IPS-18c (cell line): Measurements from ENCODE around the gene PPP1CB.
A peak's percentile ranks its signal among the peaks of the same experiment; 100 is the strongest.

Experiments
- H3K4me3 ChIP-seq: 2 replicates; pipeline ENCODE4 v1.7.0; 2013; ENCODE audit warnings: low read depth, mild to moderate bottlenecking, low read length, moderate library complexity; ENCODE audit not compliant: insufficient read depth
- H3K9me3 ChIP-seq: one replicate; pipeline ENCODE4 v1.6.1; 2013; ENCODE audit warnings: mild to moderate bottlenecking, low read length, moderate library complexity; ENCODE audit not compliant: control insufficient read depth, insufficient read depth

The PPP1CB gene

DNA sequence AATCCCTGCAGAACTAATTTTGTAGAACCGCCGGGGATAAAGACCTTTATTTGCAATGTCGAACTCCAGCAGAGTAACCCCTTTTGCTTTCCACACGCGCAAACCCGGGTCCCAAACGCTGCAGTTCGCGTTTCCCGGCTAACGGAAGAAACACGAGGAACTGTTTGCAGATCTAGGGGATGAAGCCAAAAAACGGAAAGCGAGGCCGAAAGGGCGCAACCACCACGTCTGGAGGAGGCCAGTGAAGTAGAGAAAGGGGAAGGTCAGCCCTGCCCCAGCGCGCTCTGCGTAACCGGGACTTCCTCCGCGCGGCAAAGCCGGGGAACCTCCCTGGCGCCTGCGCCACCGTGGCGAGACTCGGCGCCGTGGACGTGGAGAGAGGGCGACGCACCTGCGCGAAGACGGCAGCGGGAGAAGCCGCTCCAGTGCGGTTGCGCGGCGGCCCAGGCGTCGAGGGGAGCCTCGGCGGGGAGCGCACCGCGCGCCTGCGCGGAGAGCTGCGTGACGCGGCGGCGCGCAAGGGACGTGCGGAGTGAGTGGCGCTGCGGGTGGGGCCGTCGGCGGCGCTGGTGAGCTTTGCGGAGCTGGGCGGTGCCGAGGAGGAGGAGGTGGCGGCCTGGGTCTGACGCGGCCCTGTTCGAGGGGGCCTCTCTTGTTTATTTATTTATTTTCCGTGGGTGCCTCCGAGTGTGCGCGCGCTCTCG lies at the start of gene PPP1CB:
Gene PPP1CB (plus strand): TSS at position 579 of the 704 bp plus-strand sequence. CDS start 295 bp downstream, outside the sequence.
- peak within 1 kb of the TSS; percentile 92 for H3K4me3 ChIP-seq
- no peaks in the 10 kb centered on the region for H3K9me3 ChIP-seq

DNA sequence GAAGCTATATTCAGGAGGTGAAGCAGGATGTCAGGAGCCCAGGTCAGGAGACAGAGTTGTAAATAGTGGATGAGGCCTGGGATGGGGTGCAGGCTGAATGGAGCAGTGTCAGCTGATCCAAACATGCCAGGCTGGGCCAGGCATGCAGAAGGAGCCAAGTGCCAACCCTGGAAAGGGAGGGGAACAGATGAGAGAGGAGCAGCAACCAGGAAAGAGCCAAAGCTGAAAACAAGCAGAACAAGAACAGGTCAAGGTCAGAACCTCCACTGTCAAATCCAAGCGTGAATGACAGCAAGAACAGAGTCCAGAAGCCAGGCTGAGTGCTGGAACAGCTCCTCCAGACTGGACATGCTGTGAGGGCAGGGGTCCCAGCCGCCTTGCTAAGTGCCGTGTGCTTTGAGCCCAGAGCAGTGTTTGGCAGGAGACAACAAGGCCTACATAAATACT lies 49.2 kb upstream of the PPP1CB start:
- Histone ChIP-seq H3K9me3 (peaks cover 3% of the 10 kb centered on the region), H3K4me3 (no peak overlapping the region)

DNA sequence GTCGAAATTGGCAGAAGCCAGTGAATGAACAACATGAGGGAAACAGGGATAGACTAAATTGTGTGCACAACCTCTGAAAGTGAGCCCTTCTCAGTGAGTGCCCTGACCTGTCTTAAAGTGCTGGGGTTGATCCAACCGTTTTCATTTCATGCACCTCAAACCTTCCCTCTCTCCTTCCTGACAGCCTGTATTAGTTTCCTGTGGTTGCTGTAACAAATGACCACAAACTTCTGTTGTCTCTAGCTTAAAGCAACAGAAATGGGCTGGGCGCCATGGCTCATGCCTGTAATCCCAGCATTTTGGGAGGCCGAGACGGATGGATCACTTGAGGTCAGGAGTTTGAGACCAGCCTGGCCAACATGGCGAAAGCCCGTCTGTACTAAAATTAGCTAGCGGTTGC lies 48.8 kb upstream of the PPP1CB start:
- no peak overlapping the region for H3K4me3 ChIP-seq
- peaks cover 3% of the 10 kb centered on the region for H3K9me3 ChIP-seq

DNA sequence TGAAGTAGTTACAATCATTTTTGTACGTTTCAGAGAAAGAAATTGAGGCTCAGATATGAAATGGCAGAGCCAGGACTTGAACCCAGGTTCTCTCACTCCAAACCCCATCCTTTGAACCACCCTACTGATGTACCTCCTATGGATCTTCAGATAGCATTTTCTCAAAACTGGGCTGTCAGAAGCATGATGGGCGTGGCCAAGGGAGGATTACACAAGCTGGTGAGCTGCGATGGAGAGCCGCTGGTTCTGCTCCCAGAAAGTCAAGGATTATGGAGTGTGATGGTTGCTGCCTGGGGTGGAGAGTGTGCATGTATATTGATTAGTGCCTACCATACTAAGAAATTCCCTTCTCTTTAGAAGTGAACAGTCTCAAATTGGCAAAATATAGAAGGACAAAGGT lies 47.0 kb upstream of the PPP1CB start:
- Histone ChIP-seq H3K9me3 (peaks cover 3% of the 10 kb centered on the region), H3K4me3 (no peak overlapping the region)

DNA sequence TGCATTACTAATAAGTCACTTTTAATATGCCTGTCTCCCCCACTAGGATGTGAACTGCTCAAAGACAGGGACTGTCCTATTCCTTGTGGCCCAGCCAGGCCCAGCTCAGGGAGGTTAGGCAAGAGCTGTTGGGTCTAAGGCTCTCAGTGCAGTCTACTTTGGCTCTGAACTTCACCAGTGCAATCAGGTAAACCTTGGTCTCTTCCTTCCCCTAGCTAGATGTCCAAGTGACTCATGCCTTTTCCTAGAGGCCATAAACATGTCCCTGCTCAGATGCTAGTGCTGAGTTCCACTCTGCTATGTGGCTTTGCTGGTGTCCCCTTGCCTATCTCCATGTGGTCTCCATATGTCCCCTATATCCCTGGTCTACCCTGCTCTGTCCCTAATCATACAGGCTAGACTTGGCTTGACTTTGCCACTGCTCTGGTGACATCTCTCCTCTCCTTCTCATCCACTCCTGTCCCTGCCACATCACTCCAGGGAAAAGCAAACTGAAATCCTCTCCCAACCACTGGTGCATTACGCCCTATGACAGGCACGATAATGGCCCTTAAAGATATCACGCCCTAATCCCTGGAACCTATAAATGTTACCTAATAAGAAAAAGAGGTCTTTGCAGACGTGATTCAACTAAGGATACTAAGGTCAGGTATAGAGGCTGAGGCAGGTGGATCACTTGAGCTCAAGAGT lies 45.7 kb upstream of the PPP1CB start:
- no peak overlapping the region for H3K4me3 ChIP-seq
- peaks cover 3% of the 10 kb centered on the region for H3K9me3 ChIP-seq

DNA sequence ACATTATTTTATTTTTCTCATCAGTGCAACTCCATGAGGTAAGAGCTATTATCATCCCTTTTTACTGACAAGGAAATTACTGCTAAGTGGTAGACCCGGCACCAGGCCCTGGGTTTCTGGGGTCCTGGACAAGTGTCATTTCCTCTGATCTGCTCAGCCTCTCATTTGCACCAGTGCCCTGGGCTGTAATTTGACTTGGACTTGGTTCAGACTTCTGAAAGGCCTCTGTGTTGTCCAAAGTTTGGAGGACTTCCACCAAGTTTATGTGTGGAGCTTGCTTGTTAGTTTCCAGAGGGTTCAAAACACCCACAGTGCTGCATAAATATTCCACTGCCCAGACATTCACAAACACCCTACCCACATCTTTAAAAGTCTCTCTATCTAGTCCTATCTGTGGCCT lies 44.0 kb upstream of the PPP1CB start:
- H3K9me3 ChIP-seq = peaks cover 3% of the 10 kb centered on the region
- no peak overlapping the region for H3K4me3 ChIP-seq

DNA sequence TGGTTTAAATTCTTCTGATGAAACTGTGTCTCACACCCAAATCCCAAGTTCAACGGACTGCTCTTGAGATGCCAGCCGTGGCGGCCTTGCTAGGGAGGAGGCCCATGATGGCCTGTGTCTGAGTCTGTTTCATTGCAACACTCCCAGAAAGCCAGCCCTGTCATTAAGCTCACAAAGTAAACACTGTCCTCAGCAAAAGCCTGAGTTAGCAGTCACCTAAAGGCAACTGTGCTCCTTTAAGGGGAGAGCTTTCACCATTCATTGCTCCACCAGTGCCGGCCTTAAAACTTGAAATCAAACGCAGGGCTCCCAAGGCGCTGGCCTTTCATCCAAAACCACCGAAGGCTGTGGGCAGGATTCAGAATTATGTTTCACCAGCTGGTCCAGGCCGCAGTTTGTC lies 42.5 kb upstream of the PPP1CB start:
- H3K9me3 ChIP-seq = peaks cover 3% of the 10 kb centered on the region
- no peak overlapping the region for H3K4me3 ChIP-seq

DNA sequence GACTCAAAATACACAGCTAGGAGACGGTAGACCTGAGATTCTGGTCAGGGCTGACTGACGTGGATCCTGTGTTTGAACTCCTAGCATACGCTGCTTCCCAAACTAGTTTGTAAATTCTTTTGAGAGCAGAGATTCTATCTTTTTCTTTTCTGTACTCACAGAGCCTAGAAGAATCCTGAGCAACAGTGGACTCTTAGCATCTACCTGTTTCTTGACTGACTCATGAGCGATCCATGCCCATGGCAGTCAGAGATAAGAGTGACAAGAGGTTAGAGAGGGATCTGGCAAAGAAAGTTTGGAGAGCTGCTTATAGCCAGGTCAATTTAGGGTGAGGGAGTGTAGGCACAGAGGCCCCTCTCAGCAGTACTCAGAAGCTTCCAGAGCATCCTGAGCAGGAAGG lies 41.1 kb upstream of the PPP1CB start:
- no peak overlapping the region for H3K4me3 ChIP-seq
- H3K9me3 ChIP-seq = no peaks in the 10 kb centered on the region

DNA sequence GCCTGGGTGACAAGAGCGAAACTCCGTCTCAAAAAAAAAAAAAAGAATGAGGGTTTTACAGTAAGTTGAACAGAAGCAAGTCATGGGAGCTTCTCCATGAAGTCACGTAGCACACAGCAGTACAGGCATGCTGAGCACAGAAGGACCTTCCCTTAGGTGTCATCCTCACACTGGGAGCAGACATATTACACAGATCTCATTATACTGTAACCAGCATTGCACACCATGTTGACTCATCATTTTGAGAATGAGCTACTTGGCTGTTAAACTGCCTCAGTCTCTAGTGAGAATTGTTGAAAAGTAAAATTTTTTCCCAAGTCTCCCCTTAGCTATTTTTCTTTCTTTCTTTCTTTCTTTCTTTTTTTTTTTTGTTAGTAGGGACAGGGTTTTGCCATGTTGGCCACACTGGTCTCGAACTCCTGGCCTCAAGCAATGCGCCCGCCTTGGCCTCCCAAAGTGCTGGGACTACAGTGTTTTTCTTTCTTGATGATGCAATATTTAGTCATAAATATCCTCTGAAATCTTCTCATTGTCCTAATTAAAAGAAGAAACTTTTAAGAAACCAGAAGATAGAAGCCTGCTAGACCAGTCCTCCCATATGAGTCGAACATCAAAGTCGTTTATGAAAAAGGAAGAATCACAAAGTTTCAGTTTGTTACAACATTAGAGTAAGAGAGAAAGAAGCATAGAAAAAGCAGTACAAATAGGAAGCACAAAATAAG lies 37.9 kb upstream of the PPP1CB start:
- Histone ChIP-seq H3K9me3 (no peaks in the 10 kb centered on the region), H3K4me3 (no peak overlapping the region)

DNA sequence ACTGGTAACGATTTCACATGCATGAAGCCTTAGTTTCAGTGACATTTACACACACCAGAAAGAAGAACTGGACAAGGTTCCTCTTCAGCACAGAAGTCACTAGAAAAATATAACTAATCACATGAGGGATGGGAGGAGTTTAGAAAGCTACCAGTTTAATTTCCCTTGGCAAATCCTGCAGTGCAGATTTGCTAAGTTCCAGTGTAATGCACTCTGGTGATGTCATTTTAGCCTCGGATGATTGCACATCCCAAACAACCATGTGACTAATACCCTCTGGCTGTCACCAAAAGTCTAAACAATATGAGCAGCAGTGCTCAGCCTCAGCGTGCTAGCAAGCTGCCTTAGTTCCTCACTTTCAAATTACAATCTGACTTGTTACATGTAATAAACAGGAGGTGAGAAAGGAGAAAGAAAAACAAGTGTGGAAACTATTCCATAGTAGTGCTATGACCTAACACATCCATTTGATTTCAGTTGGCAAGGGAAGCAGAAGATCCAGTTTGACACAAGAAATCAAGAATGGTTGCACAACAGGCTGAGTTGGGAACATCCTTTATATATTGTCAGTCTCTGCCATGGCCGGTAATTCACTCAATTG lies 35.3 kb upstream of the PPP1CB start:
- H3K9me3 ChIP-seq = no peaks in the 10 kb centered on the region
- H3K4me3 ChIP-seq = no peak overlapping the region

DNA sequence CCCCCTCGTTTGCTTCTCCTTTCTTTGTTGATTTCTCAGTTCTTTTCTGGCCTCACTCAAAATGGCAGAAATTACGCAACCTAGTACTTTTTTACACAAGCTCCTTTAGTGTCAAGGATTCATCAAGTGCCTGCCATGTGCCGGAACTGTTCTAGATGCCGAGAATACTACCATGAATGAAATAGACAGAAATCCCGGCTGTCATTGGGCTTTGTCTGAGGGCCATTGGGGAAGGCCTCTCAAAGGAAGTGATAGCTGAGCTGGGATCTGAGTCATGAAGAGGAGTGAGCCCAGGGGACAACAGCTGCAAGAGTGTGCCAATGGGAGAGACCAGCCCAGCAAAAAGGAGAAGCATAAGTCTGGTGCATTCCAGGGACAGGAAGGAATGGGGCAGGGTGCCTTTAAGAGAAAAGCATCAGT lies 34.3 kb upstream of the PPP1CB start:
- H3K4me3 ChIP-seq = no peak overlapping the region

DNA sequence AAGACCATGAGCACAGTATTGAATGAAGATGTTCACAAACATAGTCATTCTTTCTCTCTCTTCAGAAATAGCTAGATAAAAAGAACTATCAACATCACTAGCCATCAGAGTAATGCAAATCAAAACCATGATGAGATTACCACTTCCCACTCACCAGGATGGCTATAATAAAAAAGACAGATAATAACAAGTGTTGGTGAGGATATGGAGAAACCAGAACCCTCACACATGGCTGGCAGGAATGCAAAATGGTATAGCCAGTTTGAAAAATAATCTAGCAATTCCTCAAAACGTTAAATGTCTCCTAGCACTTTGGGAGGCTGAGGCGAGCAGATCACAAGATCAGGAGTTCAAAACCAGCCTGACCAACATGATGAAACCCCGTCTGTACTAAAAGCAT lies 31.3 kb upstream of the PPP1CB start:
- Histone ChIP-seq H3K4me3 (no peak overlapping the region), H3K9me3 (no peaks in the 10 kb centered on the region)

More for the DNA sequence above, 34.3 kb upstream of the PPP1CB start:
- H3K9me3 ChIP-seq = no peaks in the 10 kb centered on the region

DNA sequence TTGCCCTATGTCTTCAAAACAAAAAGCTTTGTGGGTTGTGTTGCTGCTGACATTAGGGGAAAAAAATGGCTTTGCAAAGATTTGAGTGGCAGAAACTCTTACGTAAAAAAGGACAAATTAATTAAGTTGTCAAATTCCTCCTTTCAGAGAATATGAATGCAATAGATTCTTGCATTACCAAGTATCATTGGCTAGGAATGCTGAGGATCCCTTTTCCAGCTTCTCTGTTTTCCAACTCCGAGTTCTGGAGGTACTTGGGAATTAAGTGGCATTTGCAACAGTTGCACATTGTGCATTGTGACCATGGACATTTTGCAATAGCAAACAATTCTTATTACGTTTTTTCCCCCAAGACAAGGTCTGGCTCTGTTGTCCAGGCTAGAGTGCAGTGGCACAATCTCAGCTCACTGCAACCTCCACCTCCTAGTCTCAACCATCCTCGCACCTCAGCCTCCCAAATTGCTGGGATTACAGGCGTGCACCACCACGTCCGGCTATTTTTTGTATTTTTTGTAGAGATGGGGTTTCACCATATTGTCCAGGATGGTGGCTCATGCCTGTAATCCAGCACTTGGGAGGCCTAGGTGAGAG lies 29.9 kb upstream of the PPP1CB start:
- H3K4me3 ChIP-seq = no peak overlapping the region
- no peaks in the 10 kb centered on the region for H3K9me3 ChIP-seq

DNA sequence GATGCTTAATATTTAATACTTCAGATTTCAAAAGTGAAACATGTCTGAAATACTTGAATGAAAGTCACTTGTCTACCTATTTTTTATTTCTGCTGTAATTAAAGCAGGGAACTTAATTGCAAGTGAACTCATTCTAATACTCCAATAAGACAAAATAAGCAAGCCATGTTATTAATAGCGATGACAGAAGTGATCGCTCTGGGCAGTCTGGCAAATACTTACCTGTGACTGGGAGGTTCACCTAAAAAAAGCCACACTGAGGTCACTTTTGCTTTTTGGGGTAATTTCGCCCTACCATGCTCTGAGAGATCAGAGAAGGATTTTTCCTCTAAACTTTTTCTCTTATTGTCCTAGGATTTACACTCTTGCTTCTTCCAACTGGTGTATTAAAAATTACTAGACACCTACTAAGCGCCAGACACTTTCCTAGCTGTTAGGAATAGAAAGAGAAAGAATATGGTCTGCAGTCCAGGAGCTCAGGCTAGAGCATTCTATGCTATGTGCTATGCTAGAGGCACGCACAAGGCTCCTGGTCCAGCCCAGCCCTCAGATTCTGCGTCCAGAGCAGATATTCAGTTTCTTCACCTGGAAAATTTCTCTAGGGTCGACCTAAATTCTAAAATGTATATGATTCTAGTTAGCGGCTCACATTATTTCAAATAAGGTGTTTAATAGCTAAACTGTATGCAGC lies 26.5 kb upstream of the PPP1CB start:
- H3K9me3 ChIP-seq = no peaks in the 10 kb centered on the region
- no peak overlapping the region for H3K4me3 ChIP-seq

DNA sequence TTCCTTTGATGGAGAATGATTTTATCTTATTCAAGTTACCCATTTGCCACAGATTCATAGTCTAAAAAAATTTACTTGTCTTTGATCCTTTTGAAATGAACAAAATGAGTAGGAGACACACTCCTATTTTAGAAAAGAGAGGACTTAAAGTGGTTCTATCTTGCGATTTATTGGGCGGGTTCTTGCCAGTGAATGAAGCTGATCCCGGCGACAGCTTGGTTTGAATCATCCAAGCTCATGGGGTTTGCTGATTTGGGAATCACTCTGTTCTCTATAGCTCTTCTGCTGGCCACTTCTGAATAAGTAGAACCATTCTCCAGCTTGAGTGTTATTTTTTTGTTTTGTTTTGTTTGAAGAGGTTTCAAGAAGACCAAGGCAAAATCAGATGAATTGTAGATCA lies 25.5 kb upstream of the PPP1CB start:
- H3K4me3 ChIP-seq = no peak overlapping the region
- no peaks in the 10 kb centered on the region for H3K9me3 ChIP-seq

DNA sequence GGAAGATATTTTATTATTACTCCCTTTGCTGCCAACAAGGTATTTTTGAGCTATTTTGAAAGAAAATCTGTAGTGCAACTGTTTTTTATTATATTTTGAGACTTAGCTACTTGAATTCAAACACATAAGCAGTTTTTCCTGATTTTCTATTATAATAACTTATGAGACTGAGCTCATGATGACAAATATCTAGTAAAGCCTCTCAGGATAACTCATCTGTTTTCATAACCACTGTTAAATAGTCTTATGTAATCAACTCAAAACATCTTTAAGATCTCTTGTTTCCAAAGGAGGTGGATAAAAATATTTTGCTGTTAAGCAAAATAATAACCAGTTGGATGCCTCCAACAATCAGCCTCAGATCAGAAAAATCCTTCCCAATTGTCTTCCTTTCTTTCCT lies 21.9 kb upstream of the PPP1CB start:
- no peak overlapping the region for H3K4me3 ChIP-seq
- no peaks in the 10 kb centered on the region for H3K9me3 ChIP-seq

DNA sequence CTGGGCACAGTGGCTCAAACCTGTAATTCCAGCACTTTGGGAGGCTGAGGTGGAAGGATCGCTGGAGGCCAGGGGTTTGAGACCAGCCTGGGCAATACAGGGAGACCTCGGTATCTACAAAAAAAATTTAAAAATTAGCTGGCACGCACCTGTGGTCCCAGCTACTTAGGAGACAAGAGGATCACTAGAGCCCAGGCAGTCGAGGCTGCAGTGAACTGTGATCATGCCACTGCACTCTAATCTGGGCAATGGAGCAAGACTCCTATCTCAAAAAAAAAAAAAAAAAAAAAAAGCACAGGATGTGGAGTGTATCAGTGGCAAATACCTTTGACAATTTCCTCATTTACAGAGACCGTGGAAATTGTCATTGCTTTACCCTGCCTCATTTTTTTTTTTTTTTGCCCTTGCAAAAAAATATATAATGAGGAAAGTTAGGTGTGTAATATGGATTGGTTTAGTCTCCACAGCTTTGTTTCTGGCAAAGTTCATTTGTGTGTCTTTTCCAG lies 20.9 kb upstream of the PPP1CB start:
- no peak overlapping the region for H3K4me3 ChIP-seq
- H3K9me3 ChIP-seq = no peaks in the 10 kb centered on the region
